ENCODE data around the gene RMC1.
A peak's percentile ranks its signal among the peaks of the same experiment; 100 is the strongest.
"Not testable (repeated sequence)": the region's sequence is repeated elsewhere in the genome, so short reads cannot be mapped to it uniquely, and the experiment has no call there.

The RMC1 gene

DNA sequence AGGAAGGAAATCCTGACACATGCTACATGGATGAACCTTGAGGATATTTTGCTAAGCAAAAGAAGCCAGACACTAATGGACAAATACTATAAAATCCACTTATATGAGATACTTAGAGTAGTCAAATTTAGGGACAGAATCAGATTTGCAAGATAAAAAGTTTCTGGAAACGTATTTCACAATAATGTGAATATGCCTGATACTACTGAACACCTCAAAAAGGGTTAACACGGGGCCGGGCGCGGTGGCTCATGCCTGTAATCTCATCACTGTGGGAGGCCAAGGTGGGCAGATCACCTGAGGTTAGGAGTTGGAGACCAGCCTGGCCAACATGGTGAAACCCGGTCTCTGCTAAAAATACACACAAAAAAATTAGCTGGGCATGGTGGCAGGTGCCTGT, 1.7 kb upstream of the RMC1 start:
- no peak overlapping the region for H3K4me2 ChIP-seq (ENCODE audit: low read length)
- H3K4me1 ChIP-seq (ENCODE audit: control insufficient read depth, insufficient read depth, low read length): peaks cover 14% of the 10 kb centered on the region
- H3K9ac ChIP-seq (ENCODE audit: low read depth, low read length): no peak overlapping the region

DNA sequence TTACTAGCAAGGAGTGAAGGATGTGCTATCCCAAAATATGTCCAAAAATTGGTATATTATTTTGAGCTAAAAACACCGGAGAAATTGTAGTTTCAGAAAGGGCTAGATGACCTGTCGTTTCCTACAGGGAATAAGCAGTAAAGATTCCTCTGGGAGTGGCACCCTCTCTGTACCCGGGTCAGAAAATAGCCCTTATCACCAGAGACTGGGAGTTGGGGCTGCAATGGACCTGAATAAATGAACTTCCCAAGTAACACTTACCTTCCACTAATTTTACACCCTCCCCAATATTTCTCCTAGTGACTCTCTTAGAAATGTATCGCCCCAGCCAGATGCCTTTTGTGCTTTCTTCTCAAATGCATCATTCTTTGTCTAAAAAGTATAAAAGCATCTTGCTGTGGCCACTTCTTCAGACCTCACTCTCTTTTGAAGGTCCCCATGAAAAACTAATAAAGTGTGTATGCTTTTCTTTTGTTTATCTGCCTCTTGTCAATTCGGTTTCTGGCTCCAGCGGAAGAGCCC, 734 bp upstream of the RMC1 start:
- Histone ChIP-seq H3K36me3 (ENCODE audit: insufficient read depth, low read length) (peaks cover 13% of the 10 kb centered on the region), H3K4me2 (ENCODE audit: low read length) (peak overlapping the region; percentile 99), H3K9ac (ENCODE audit: low read depth, low read length) (peak overlapping the region; percentile 94), H3K4me3 (ENCODE audit: low read length) (peak overlapping the region; percentile 99), H3K4me1 (ENCODE audit: control insufficient read depth, insufficient read depth, low read length) (peaks cover 14% of the 10 kb centered on the region), H3K9me3 (replicated peaks; ENCODE audit: low read length) (no peaks in the 10 kb centered on the region), H3K27me3 (ENCODE audit: control insufficient read depth, insufficient read depth, low read length) (no peaks in the 10 kb centered on the region)

More for the DNA sequence above, 1.7 kb upstream of the RMC1 start:
- no peak overlapping the region for H3K4me3 ChIP-seq (ENCODE audit: low read length)
- H3K9me3 ChIP-seq (replicated peaks; ENCODE audit: low read length): no peaks in the 10 kb centered on the region
- peaks cover 5% of the 10 kb centered on the region for H3K36me3 ChIP-seq (ENCODE audit: insufficient read depth, low read length)
- no peaks in the 10 kb centered on the region for H3K27me3 ChIP-seq (ENCODE audit: control insufficient read depth, insufficient read depth, low read length)

DNA sequence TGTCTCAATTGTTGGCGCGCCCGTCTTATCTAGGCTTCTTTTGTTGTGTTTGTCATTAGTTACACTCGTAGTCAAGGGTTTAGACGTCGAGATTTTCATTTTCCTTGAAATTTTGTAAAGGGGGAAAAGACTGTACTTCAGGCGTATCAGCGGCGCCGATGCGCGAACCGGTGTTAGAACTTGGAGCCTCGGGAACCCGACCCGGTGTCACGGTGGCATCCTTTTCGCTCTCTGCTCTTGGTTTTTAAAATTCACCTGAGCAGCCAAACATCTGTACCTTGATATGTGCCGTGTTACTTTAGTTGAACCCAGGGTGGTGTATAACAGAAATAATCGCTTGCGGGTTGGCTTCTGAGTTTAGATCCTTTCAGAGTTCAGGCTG, 643 bp downstream of the RMC1 start:
- H3K36me3 ChIP-seq (ENCODE audit: insufficient read depth, low read length): peaks cover 26% of the 10 kb centered on the region
- peaks cover 14% of the 10 kb centered on the region for H3K4me1 ChIP-seq (ENCODE audit: control insufficient read depth, insufficient read depth, low read length)
- peak overlapping the region; percentile 99 for H3K4me3 ChIP-seq (ENCODE audit: low read length)
- H3K9ac ChIP-seq (ENCODE audit: low read depth, low read length): peak overlapping the region; percentile 94
- H3K9me3 ChIP-seq (replicated peaks; ENCODE audit: low read length): no peaks in the 10 kb centered on the region
- no peaks in the 10 kb centered on the region for H3K27me3 ChIP-seq (ENCODE audit: control insufficient read depth, insufficient read depth, low read length)
- peak overlapping the region; percentile 99 for H3K4me2 ChIP-seq (ENCODE audit: low read length)

DNA sequence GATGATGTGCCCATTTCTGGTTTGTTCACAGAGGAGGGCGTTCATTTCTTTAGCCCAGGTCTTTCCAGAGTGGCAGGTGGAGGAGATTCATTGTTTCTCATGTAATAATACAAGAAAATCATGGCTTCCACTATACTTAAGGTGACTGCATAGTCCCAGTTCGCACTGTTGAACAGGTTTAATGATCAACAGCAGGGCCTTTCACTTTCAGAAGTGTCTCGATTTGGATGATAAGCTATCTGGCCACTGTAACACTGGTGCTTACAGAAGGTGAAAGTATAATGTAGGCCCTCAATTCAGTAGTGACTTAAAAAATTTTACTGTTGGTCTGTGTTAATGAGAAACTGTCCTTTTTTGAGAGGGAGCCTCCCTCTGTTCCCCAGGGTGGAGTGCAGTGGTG, 1.4 kb downstream of the RMC1 start:
- Histone ChIP-seq H3K4me3 (ENCODE audit: low read length) (peak overlapping the region; percentile 99), H3K4me1 (ENCODE audit: control insufficient read depth, insufficient read depth, low read length) (peaks cover 14% of the 10 kb centered on the region), H3K9ac (ENCODE audit: low read depth, low read length) (peak overlapping the region; percentile 94)

DNA sequence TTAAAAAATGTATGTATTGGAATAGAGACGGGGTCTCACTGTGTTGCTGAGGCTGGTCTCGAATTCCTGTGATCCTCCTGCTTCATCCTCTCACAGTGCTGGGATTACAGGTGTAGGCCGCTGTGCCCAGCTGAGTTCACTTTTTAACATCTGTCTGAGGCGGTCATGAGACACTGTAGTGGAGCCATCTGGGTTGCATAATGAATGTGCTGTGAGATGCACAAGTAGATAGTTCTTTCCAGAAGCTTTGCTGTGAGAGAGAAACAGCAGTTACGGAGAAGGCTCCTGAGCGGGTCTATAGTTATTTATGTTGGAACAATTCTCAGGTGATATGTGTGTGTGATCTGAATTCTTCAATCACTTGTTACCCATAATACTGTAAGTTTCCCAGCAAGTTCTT, 3.1 kb downstream of the RMC1 start:
- Histone ChIP-seq H3K4me1 (ENCODE audit: control insufficient read depth, insufficient read depth, low read length) (peaks cover 14% of the 10 kb centered on the region), H3K9ac (ENCODE audit: low read depth, low read length) (no peak overlapping the region), H3K4me3 (ENCODE audit: low read length) (no peak overlapping the region), H3K9me3 (replicated peaks; ENCODE audit: low read length) (no peaks in the 10 kb centered on the region), H3K27me3 (ENCODE audit: control insufficient read depth, insufficient read depth, low read length) (no peaks in the 10 kb centered on the region), H3K36me3 (ENCODE audit: insufficient read depth, low read length) (peaks cover 32% of the 10 kb centered on the region), H3K4me2 (ENCODE audit: low read length) (no peak overlapping the region)

More for the DNA sequence above, 1.4 kb downstream of the RMC1 start:
- H3K4me2 ChIP-seq (ENCODE audit: low read length): peak overlapping the region; percentile 99
- H3K9me3 ChIP-seq (replicated peaks; ENCODE audit: low read length): no peaks in the 10 kb centered on the region
- H3K36me3 ChIP-seq (ENCODE audit: insufficient read depth, low read length): peaks cover 26% of the 10 kb centered on the region
- no peaks in the 10 kb centered on the region for H3K27me3 ChIP-seq (ENCODE audit: control insufficient read depth, insufficient read depth, low read length)

DNA sequence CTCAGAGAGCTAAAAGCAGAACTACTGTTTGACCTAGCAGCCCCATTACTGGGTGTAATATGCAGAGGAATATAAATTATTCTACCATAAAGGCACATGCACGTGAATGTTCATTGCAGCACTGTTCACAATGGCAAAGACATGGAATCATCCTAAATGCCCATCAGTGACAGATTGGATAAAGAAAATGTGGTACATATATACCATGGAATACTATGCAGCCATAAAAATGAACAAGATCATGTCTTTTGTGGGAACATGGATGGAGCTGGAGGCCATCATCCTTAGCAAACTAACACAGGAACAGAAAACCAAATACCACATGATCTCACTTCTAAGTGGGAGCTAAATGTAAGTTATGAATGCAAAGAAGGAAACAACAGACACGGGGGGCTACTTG, 7.6 kb downstream of the RMC1 start:
- not testable (repeated sequence) for H3K9ac ChIP-seq (ENCODE audit: low read depth, low read length); H3K9me3 ChIP-seq (replicated peaks; ENCODE audit: low read length); H3K27me3 ChIP-seq (ENCODE audit: control insufficient read depth, insufficient read depth, low read length); H3K4me3 ChIP-seq (ENCODE audit: low read length); H3K4me2 ChIP-seq (ENCODE audit: low read length); H3K4me1 ChIP-seq (ENCODE audit: control insufficient read depth, insufficient read depth, low read length)
- peaks cover 41% of the 10 kb centered on the region for H3K36me3 ChIP-seq (ENCODE audit: insufficient read depth, low read length)

DNA sequence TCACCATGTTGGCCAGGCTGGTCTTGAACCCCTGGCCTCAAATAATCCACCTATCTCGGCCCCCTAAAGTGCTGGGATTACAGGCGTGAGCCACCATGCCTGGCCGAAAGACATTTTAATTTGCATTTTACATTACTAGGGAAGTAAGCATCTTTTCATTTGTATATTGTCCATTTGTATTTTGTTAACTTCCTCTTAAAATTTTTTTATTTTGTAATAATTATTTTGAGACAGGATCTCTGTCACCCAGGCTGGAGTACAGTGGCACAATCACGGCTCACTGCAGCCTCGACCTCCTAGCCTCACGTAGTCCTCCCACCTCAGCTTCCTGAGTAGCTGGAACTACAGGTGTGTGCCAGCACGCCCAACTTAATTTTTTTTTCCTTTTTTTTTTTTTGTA, 8.9 kb downstream of the RMC1 start:
- H3K9ac ChIP-seq (ENCODE audit: low read depth, low read length); H3K27me3 ChIP-seq (ENCODE audit: control insufficient read depth, insufficient read depth, low read length); H3K9me3 ChIP-seq (replicated peaks; ENCODE audit: low read length); H3K4me3 ChIP-seq (ENCODE audit: low read length); H3K4me1 ChIP-seq (ENCODE audit: control insufficient read depth, insufficient read depth, low read length); H3K4me2 ChIP-seq (ENCODE audit: low read length): not testable (repeated sequence)
- peaks cover 38% of the 10 kb centered on the region for H3K36me3 ChIP-seq (ENCODE audit: insufficient read depth, low read length)

DNA sequence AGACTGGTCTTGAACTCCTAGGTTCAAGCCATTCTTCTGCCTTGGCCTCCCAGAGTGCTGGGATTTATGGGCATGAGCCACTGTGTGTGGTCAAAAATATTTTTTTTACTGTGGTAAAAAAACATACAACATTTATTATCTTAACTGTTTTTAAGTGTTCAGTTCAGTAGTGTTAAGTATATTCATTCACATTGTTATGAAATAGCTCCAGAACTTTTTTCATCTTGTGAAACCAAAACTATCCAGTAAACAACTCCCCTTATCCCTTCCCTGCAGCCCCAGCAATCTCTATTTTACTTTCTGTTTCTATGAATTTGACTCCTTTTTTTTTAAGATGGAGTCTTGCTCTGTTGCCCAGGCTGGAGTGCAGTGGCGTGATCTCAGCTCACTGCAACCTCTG, 9.3 kb downstream of the RMC1 start:
- Histone ChIP-seq H3K9ac (ENCODE audit: low read depth, low read length) (no peak overlapping the region), H3K4me1 (ENCODE audit: control insufficient read depth, insufficient read depth, low read length) (peaks cover 6% of the 10 kb centered on the region), H3K27me3 (ENCODE audit: control insufficient read depth, insufficient read depth, low read length) (no peaks in the 10 kb centered on the region), H3K4me3 (ENCODE audit: low read length) (no peak overlapping the region), H3K9me3 (replicated peaks; ENCODE audit: low read length) (no peaks in the 10 kb centered on the region), H3K36me3 (ENCODE audit: insufficient read depth, low read length) (peaks cover 37% of the 10 kb centered on the region), H3K4me2 (ENCODE audit: low read length) (no peak overlapping the region)

DNA sequence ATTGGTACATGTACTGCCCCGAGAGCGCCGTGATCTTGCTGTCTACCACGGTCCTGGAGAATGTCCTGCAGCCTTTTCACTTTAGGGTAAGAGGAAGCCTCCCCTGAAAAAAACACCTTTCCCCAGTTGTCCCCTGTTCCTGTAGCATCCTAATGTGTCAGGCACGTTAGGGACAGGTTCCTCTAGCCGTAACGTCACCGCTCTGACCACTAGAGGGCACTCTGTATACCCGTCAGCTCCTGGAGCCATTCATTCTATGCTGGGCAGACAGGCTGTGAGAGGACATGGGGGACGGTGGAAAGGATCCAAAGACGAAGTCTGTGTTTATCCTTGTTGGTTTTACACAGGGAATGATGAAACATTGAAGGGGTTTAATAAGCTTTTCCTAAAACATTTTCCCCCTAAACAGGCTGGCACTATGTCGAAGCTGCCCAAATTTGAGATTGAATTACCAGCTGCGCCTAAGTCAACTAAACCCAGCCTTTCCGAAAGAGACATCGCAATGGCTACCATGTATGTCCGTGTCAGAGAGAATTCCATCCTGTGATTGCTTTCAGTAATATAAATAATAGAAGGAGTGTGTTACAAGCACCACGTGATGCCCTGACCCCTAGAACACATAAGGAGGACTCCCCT, 12.7 kb downstream of the RMC1 start:
- Histone ChIP-seq H3K9me3 (replicated peaks; ENCODE audit: low read length) (no peaks in the 10 kb centered on the region), H3K4me2 (ENCODE audit: low read length) (no peak overlapping the region), H3K4me3 (ENCODE audit: low read length) (no peak overlapping the region), H3K27me3 (ENCODE audit: control insufficient read depth, insufficient read depth, low read length) (no peaks in the 10 kb centered on the region), H3K36me3 (ENCODE audit: insufficient read depth, low read length) (peaks cover 47% of the 10 kb centered on the region), H3K9ac (ENCODE audit: low read depth, low read length) (no peak overlapping the region), H3K4me1 (ENCODE audit: control insufficient read depth, insufficient read depth, low read length) (peaks cover 6% of the 10 kb centered on the region)

DNA sequence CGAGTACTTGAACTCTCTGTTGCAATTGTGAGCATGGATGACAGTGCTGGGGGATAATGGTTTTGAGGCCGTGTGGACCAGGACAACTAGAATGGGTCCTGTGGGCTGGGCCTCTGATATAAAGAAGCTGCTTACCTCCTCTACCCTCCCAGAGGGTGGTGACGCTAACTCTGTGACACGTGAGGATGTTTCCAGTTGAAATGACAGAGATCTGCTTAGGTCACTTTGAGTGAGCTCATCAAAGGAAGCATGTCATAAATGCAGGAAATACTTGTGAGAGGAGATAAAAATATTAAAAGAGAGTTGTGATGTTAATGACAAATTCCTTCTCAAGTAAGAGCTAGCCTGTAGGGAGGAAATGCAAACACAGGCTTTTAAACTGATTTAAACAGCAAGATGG, 16.4 kb downstream of the RMC1 start:
- Histone ChIP-seq H3K36me3 (ENCODE audit: insufficient read depth, low read length) (peaks cover 71% of the 10 kb centered on the region), H3K27me3 (ENCODE audit: control insufficient read depth, insufficient read depth, low read length) (no peaks in the 10 kb centered on the region), H3K4me1 (ENCODE audit: control insufficient read depth, insufficient read depth, low read length) (peaks cover 15% of the 10 kb centered on the region), H3K9ac (ENCODE audit: low read depth, low read length) (no peak overlapping the region), H3K9me3 (replicated peaks; ENCODE audit: low read length) (no peaks in the 10 kb centered on the region), H3K4me3 (ENCODE audit: low read length) (no peak overlapping the region), H3K4me2 (ENCODE audit: low read length) (no peak overlapping the region)

DNA sequence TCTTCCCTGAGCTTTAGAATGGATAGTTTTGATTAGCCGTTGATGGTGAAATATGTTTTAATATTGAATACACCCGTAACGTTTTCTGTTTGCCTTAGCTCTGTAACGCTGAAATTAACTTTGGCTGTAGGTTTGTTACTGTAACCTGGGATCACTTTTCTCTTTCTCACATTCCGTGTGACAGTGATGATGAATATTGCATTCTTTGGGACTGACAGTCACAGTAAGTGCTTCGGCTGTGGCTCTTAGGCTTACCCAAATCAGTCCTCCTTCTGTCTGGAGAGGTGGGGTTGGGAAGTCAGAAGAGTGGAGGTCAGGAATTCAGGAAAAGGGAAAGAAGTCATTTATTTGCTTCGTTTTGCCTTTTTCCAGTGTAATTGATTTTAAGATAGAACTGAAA, 18.0 kb downstream of the RMC1 start:
- Histone ChIP-seq H3K36me3 (ENCODE audit: insufficient read depth, low read length) (peaks cover 72% of the 10 kb centered on the region), H3K27me3 (ENCODE audit: control insufficient read depth, insufficient read depth, low read length) (no peaks in the 10 kb centered on the region), H3K4me2 (ENCODE audit: low read length) (no peak overlapping the region), H3K9me3 (replicated peaks; ENCODE audit: low read length) (no peaks in the 10 kb centered on the region), H3K4me3 (ENCODE audit: low read length) (no peak overlapping the region), H3K9ac (ENCODE audit: low read depth, low read length) (no peak overlapping the region), H3K4me1 (ENCODE audit: control insufficient read depth, insufficient read depth, low read length) (peaks cover 9% of the 10 kb centered on the region)

DNA sequence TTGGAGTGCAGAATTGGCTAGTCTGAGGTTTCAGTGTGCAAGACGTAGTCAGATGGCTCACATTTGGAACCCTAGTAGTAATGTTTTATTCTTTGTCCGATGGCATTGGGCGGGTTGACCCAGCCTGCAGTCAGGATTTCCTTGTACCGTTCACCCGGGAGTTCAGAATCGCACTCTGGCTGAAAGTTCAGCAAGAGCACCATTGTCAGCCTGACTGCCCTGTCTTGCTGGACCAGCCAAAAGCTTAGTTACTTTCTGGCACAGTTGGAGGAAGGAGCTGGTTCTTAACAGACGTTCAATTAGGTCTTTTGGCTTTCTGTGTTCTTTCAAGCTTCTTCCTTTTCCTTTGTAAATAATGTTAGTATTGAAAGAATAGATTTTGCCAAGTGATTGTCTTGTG, 18.6 kb downstream of the RMC1 start:
- Histone ChIP-seq H3K4me2 (ENCODE audit: low read length) (no peak overlapping the region), H3K4me1 (ENCODE audit: control insufficient read depth, insufficient read depth, low read length) (peaks cover 9% of the 10 kb centered on the region), H3K4me3 (ENCODE audit: low read length) (no peak overlapping the region), H3K9me3 (replicated peaks; ENCODE audit: low read length) (no peaks in the 10 kb centered on the region), H3K9ac (ENCODE audit: low read depth, low read length) (no peak overlapping the region), H3K36me3 (ENCODE audit: insufficient read depth, low read length) (peaks cover 73% of the 10 kb centered on the region), H3K27me3 (ENCODE audit: control insufficient read depth, insufficient read depth, low read length) (no peaks in the 10 kb centered on the region)
